Choroid plexus epithelial cell (primary cell): ENCODE results near the gene ABCA3.

Source experiments
- DNase-seq: peaks from one replicate; pipeline ENCODE4 v3.0.0-alpha.2; 2010; ENCODE audit warnings: low read depth
- H3K4me3 ChIP-seq: 2 replicates; pipeline ENCODE4 v1.5.1; 2011; ENCODE audit warnings: low read depth, mild to moderate bottlenecking, control low read depth, low read length, moderate library complexity
- CTCF ChIP-seq: conservative IDR thresholded peaks from 2 replicates; pipeline ENCODE4 v1.5.1; 2011; ENCODE audit warnings: low read depth, mild to moderate bottlenecking, control low read depth, inconsistent platforms, low read length, moderate library complexity

Gene ABCA3

GRCh38 chr16:2236337-2237101 lies 104.0 kb downstream of the ABCA3 start, which contains the start of gene DNASE1L2:
DNASE1L2 (plus strand) TSS chr16:2236444; CDS start chr16:2236817, 373 bp downstream.
- DNase-seq: peak; percentile 28

GRCh38 chr16:2235695-2236336 lies 104.7 kb downstream of the ABCA3 start:
- TF ChIP-seq CTCF: no peak
- no peak for DNase-seq
- no peak overlapping the region for H3K4me3 ChIP-seq

More at GRCh38 chr16:2236337-2237101, 104.0 kb downstream of the ABCA3 start, which contains the start of gene DNASE1L2:
- H3K4me3 ChIP-seq: peak within 1 kb of the TSS; percentile 26
- no peak for TF ChIP-seq CTCF

- no peak for DNase-seq
- no peak overlapping the region for H3K4me3 ChIP-seq
- TF ChIP-seq CTCF: no peak
Observed at GRCh38 chr16:2235234-2235651, 105.3 kb downstream of the ABCA3 start.

- no peak overlapping the region for H3K4me3 ChIP-seq
- TF ChIP-seq CTCF: no peak
- no peak for DNase-seq
Observed at GRCh38 chr16:2234813-2235170, 105.7 kb downstream of the ABCA3 start.

DNA sequence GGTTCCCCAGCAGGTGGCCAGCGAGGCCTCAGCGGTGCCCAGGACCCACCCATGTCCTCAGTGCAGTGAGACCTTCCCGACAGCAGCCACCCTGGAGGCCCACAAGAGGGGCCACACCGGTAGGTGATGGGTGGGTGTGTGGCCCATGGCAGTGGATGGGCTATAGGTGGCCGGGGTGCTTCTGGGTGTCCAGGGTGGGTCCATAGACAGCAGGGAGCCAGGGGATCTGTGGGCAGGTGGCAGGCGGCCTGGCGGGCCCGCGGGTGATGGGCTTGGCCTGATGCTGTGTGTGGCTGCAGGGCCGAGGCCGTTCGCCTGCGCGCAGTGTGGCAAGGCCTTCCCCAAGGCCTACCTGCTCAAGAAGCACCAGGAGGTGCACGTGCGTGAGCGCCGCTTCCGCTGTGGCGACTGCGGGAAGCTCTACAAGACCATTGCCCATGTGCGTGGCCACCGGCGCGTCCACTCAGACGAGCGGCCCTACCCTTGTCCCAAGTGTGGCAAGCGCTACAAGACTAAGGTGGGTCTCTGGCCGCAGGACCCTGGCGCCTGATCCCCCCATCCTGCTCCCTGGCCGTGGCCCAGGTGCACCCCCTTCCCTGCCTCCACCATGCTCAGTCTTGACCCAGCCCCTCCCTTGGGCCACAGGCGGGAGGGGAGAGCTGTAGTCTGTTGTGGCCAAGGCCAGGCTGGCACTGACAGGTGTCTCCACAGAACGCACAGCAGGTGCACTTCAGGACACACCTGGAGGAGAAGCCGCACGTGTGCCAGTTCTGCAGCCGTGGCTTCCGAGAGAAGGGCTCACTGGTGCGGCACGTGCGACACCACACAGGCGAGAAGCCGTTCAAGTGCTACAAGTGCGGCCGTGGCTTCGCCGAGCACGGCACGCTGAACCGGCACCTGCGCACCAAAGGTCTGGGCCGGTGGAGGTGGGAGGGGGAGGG lies 106.4 kb downstream of the ABCA3 start:
- H3K4me3 ChIP-seq: no peak overlapping the region
- TF ChIP-seq CTCF: no peak
- no peak for DNase-seq

DNA sequence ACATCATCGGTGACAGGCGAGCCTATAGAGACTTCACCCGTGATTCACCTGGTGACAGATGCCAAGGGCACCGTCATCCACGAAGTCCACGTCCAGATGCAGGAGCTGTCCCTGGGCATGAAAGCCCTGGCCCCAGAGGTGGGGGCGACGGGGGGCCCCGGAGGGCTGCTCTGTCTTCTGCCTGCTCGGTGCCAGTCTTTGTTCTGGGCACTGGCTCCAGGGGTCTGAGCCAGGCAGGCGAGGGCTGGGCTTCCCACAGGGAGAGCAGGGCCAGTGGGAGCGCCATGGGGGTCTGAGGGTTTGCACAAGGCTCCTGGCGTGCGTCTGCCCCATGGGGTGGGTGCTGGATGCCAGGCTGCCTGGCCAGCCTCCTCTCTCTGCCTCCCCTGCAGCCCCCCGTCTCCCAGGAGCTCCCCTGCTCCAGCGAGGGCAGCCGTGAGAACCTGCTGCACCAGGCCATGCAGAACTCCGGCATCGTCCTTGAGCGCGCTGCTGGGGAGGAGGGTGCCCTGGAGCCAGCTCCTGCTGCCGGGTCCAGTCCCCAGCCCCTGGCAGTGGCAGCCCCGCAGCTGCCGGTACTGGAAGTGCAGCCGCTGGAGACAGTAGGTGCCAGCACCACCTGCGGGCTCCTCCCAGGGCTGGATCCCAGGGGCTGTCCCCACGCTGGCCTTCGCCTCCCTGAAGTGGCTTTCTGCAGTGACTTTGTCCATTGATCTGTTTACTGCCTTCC lies 107.3 kb downstream of the ABCA3 start:
- H3K4me3 ChIP-seq: no peak overlapping the region
- no peak for TF ChIP-seq CTCF
- no peak for DNase-seq
